Uterine smooth muscle cell (primary cell): ENCODE measurements around the gene ZNF470. TPM values are rescaled to one million over a fixed set of nuclear protein-coding genes. Genes with fewer than 3 reads are reported as not detected.

Experiments
- total RNA-seq: library from RNA; depleted of rRNA; stranded (reverse); fragments of >200 nt; gene quantifications from 2 replicates; pipeline ENCODE4 v1.2.3, GENCODE V29; 2014

The ZNF470 gene
- 3.5 and 4.9 TPM in 2 replicates for total RNA-seq

DNA sequence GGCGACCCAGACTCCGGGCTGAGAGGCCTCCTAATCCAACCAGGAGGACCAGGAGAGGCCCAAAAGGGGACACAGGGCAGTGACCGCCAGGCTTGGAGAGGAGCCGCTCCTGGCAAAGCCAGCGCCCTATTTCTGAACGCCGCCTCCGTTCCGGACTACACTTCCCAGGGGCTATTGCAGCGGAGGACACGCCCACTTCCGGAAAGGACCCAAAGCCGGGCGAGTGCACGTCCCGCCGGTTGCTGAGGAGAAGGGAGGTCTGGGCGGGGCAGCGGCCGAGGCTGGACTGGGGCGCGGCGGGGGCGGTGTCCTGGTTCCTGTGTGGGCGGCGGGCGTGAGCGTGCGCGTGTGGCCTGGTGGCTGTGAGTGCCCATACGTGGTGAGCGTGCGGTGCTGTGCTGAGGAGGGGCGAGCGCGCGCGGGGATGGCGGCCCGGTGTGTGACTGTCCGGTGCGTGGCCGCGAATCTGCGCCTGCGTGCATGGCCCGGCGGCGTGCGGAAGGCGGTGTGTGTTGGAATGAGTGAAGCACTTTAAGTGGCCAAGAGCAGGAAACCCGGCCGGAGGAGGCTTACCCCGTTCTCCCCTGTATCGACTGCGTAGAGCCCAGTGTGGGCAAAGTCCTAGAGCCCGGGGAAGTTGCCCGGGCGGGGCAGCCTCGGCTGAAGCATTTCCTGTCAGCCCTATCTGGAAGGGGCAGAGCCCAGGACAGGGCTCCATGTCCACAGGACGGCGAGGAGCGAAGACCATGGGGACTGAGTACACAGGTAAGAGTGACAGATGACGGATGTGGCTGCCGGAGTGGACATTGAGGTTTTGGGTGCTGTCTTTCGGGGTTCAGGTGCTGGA, at the start of gene ZNF470:
ZNF470 (plus strand) TSS at position 195 of the 847 bp plus-strand sequence. CDS start 2,844 bp downstream, outside the sequence.

DNA sequence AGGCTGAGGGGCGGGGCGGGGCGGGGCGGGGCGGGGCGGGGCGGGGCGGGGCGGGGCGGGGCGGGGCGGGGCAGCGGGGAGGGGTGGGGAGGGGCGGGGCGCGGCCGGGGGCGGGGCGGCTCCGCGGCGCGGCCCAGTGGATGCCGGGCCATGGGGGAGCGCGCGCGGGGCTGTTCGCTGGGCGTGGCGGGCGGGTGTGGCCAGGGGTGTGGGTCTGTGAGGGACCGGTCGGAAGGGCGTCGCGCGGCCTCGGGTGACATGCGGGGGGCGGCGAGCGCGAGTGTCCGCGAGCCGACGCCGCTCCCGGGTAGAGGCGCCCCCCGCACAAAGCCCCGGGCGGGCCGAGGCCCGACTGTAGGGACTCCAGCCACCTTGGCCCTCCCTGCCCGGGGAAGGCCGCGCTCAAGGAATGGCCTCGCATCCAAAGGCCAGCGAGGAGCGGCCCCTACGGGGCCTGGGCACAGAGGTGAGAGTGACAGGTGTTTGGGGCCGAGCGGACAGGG, 28.5 kb upstream of the ZNF470 start, which contains the start of gene ZFP28:
ZFP28 (plus strand) TSS at position 188 of the 503 bp plus-strand sequence; CDS start at position 259, 71 bp downstream.

GRCh38 chr19:56594783-56595547, 27.7 kb downstream of the ZNF470 start, which contains the start of gene ZNF71:
ZNF71 (plus strand) TSS chr19:56595302; CDS start chr19:56601559, 6,257 bp downstream.

Other genes starting within 250 kb of the ZNF470 start
- gene ZNF582, start 173.9 kb upstream of the ZNF470 start, total RNA-seq, result 1.00 and 2.5 TPM in 2 replicates
- gene ZNF583, start 163.1 kb upstream of the ZNF470 start, total RNA-seq, result 5.8 and 7.7 TPM in 2 replicates
- gene ZNF667, start 90.1 kb upstream of the ZNF470 start, total RNA-seq, result 1.8 and 5.5 TPM in 2 replicates
- 2.3 and 4.4 TPM in 2 replicates for gene ZNF471, start 59.6 kb upstream of the ZNF470 start, total RNA-seq
- gene ZFP28, start 28.5 kb upstream of the ZNF470 start, total RNA-seq, result 10.5 and 13.7 TPM in 2 replicates
- gene ZNF71, start 27.8 kb downstream of the ZNF470 start, total RNA-seq, result 7.4 and 8.7 TPM in 2 replicates
- gene SMIM17, start 75.7 kb downstream of the ZNF470 start, total RNA-seq, result 0.25 TPM in 1 of 2 replicates, not detected in the other
- 0.44 and 2.6 TPM in 2 replicates for gene ZNF835, start 104.3 kb downstream of the ZNF470 start, total RNA-seq